Tibial nerve (tissue), 4 donors: ENCODE data around the gene TAS2R31.

Source experiments
- EP300 ChIP-seq, 2 donors: sonication (generic); formaldehyde crosslinking; IDR thresholded peaks; one replicate each; pipeline ENCODE4 v1.6.1; 2017; ENCODE audit warnings: antibody characterized with exemption in 2 of 2, mild to moderate bottlenecking in 1 of 2
- POLR2A ChIP-seq, 2 donors: fragments of 450-650 bp; IDR thresholded peaks; one replicate each; pipeline ENCODE4 v1.6.1; 2017; ENCODE audit warnings: antibody characterized with exemption in 2 of 2, mild to moderate bottlenecking in 2 of 2, moderate library complexity in 2 of 2
- TF ChIP-seq, protein P1 (sequence below), 5 experiments: fragments of 200-600 bp in 3 of 5; fragments of 450-650 bp in 2 of 5; sonication (generic) in 3 of 5; IDR thresholded peaks; one replicate each; pipeline ENCODE4 v1.5.1; 2016 to 2019; ENCODE audit warnings: antibody characterized with exemption in 5 of 5, mild to moderate bottlenecking in 3 of 5, moderate library complexity in 2 of 5

DNA sequence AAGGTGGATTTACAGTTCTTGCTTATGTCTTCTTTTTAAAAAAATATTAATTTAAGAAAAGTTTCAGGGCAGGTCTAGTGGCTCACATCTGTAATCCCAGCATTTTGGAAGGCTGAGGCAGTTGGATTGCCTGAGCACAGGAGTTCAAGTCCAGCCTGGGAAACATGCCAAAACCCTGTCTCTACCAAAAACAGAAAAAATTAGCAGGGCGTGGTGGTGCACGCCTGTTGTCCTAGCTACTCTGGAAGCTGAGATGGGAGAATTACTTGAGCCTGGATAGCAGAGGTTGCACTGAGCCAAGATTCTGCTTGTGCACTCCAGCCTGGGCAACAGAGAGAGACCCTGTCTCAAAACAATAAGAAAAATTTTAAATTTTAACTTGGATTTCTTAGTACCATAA, 36.3 kb upstream of the TAS2R31 start:
- TF ChIP-seq POLR2A (IDR thresholded peaks at IDR 0.05) (no peak), EP300 (IDR thresholded peaks at IDR 0.05) (no peak)
- TF ChIP-seq, protein P1, sequence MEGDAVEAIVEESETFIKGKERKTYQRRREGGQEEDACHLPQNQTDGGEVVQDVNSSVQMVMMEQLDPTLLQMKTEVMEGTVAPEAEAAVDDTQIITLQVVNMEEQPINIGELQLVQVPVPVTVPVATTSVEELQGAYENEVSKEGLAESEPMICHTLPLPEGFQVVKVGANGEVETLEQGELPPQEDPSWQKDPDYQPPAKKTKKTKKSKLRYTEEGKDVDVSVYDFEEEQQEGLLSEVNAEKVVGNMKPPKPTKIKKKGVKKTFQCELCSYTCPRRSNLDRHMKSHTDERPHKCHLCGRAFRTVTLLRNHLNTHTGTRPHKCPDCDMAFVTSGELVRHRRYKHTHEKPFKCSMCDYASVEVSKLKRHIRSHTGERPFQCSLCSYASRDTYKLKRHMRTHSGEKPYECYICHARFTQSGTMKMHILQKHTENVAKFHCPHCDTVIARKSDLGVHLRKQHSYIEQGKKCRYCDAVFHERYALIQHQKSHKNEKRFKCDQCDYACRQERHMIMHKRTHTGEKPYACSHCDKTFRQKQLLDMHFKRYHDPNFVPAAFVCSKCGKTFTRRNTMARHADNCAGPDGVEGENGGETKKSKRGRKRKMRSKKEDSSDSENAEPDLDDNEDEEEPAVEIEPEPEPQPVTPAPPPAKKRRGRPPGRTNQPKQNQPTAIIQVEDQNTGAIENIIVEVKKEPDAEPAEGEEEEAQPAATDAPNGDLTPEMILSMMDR (IDR thresholded peaks at IDR 0.05) = no peak
